Mucosa of gallbladder (tissue), 1 donor: ENCODE measurements around the gene SALL1. TPM values are rescaled to one million over a fixed set of nuclear protein-coding genes. Genes with fewer than 3 reads are reported as not detected.

Experiments
- DNase-seq: peaks from one replicate; pipeline ENCODE4 v3.0.0-alpha.2; 2020; ENCODE audit warnings: low spot score
- total RNA-seq: library from RNA; stranded (reverse); gene quantifications from one replicate; pipeline ENCODE4 v1.2.1, GENCODE V29; 2021
- donor health status: DM: no; HTN: no; CAD: no.

The SALL1 gene
- total RNA-seq, 1 donor from 2014 or later = 1.2 TPM

DNA sequence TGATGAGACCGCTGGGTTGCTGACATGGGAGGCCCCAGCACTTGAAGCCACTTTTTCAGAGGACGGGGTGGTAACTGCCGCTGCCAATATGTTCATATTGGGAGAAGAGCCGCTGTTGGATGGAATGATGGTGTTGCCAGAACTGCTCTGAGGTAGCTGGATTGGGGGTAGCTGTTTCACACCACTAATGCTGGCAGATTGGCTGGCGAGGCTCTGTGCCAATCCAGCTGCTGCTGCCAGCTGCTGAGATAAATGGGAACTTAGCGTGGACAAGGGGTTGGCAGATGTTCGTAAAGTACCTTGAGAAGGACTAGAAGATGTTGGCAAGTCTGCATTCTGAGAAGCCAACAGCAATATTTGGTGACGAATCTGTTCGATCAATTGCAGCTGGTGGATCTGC lies 10.0 kb downstream of the SALL1 start:
- no peak for DNase-seq

DNA sequence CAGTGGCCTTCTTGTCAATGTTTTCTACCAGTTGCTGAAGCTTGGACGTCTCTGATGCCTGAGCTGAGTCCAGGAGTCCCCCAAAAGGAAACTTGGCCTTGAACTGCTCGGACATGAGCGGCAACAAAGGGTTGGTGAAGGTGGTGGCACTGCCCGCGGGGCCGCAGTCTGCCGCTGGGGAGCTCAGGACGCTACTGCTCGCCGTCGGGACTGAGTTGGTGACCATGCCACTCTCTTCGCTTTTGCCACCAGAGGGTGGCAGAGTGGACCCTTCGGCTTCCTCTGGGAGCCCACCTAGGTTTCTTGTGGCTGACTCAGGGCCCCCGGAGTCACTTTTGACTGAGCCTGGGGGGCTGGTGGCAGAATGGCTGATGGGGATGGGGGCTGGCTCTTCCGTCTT lies 11.0 kb downstream of the SALL1 start:
- DNase-seq = no peak

DNA sequence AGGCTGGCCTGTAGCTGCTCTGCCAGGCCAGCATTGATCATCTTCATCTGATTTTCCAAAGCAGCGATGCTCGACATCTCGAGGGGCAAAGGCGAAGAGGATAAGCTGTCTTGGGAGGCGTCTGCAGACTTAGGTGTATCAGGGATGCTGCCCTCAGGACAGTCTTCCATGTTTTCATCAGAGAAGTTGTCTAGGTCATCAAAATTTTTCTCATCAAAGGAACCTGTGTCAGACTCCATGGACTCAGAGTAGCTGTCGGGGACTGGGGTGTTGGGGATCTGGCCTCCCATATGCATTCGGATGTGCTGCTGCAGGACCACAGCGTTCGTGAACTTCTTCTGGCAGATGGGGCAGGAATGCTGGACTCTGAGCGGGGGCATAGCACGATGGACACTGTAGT lies 11.5 kb downstream of the SALL1 start:
- no peak for DNase-seq

DNA sequence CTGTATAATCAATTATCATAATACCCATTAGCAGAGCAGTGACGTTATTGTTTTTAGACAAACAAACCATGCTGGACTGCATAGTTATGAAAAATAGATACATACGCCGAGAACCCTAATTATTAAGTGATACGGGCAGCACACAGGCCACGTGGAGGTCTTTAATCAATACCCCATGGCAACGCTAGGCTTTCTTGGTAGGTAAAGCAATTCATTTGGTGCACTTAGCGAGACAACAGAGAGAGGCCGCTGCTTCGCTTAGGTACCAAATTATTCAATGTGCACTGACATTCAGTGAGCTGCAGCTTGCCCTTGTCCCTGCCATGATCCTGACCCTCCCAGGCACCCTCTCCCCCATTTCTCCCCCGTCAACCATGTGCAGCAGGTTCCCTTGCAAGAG lies 12.9 kb downstream of the SALL1 start:
- no peak for DNase-seq

DNA sequence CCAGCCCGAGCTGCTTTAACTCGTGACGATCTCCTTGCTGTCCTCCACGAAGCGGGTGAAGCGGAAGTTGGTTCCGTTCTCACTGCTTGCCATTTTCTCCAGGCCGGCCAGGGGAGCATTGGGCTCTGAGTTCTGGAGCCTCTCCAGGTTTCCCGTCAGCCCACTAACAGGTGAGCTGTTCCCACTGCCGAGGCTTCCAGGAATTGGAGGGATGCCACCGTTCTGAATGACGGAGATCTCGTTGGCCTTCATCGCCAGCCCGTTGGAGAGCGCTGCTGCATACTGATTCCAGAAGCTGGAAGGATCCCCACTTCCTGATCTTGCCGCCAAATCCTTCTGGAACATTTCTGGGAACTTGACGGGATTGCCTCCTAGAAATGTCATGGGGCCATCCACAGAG lies 14.0 kb downstream of the SALL1 start:
- no peak for DNase-seq

DNA sequence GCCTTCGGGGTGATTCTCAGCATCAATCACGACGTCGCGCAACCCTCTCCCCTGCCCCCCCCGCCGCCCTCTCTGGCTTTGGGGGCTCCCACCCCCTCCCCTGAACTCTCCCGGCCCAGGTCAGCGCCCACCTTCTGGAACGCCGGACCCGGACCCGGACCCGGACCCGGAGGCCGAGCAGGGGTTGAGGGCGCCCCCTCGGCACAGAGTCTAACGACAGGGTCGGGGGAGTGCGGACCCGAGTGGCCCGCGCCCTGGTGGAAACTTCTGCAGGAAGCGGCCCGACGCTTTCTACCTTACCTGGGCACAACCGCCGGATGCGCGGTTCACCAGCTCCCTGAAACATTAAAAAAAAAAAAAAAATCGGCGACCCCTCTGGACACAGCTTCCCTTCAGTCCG lies 16.2 kb downstream of the SALL1 start:
- no peak for DNase-seq

DNA sequence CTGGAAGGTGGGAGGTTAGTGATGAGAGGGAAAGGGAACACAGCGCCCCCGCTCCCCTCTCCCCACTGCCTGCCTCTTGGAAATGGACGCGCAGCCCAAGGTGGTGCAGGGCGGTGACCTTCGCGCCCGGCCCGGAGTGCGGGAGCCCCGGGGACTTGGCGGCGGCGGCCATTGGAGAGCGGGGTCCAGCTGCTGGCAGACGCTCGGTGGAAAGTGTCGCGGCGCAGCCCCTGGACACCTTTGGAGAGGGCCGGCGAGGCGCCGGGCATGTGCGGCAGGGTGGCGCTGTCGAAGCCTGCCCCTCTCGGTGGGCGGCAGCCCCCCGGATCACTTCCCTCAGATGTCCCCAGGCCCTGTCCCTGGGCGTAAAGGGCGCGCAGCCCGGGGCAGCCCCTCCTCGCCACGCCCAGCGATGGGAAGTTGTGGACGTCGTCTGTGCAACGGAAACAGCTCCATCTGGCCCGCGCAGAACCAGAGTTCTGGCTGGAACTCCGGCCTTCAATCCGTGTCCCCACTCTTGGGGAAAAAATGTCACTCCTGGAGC lies 16.7 kb downstream of the SALL1 start:
- DNase-seq = no peak

DNA sequence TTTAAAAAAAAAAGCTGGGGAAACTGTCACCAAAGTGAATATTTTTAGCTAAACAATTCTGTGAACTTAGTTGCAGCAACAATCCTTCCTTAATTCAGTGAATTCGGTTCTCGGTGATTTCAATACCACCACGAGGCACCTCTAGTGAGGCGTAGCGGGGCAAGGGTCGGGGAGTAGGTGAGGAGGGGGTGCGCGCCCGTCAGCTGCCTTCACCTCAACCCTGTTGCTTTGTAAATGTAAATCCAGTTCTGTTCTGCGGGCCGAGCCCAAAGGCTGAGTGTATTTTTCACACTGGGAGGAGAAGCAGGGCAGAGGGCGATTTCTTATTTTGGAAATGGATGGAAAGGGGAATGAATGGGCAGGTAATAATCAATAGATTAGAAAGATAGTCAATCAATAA lies 17.4 kb downstream of the SALL1 start:
- DNase-seq = no peak

DNA sequence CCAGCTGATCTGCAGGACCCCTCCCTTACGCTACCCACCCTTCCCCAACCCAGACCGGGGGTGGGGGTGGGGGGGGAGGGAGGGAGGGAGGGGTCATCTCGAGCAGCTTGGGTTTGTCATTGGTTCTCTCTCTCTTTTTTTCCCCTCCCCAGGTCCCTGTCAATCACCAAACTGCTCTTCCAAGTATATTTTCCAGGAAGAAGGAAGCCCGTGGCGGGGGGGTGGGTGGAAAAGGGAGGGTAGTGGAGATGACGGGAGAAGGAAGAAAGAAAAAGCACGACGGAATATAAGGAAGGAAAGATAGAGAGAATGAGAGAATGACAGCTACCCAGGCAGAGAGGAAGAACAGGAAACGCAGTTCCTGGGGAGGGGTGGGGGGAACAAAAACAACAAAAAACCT lies 17.9 kb downstream of the SALL1 start:
- no peak for DNase-seq

DNA sequence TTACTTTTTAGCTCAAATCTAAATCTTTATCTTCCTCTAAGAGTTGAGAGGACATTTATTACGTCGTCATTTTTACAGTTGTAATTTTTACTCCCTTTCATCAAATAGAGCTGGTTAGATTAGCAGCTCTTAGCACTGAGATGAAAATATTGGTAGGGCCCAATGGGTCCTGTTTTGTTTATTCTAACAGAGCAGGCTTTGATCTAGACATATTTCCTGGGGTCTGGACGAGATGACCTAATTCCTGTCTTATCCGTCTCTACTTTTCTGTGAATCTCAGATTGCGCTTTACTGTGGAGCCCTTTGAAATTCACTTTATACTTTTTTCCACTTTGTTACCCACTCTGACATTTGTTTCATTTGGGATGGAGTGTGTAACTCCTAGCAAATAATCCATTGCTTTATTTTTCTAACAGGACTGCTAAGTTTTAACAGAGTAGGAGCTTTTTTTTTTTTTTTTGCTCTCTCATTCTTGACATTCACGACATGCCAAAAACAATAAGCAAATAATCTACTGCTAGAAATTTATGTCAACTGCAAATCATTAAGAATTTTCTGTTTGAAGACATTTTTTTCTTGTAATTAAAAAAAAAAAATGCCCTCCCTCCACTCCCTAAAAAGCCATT lies 18.5 kb downstream of the SALL1 start:
- DNase-seq = no peak

DNA sequence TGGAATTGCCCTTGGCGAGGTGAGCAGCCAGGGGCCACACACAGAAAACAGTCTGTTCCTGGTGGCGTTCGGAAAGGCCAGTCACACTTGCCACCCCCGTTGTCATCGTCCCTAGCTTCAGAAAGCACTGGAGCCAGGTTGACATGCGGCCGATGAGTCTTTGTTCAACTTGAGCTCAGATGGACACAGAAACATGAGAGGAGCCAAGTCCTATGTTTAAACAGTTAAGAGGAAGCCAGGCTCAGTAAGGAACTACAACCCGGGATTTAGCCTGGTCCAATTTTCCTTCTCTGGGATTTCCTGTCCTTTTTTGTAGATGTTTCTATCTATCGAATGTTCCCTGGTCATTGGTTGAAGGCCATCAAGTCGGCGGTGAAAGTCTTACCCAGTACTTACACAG lies 19.5 kb downstream of the SALL1 start:
- no peak for DNase-seq

DNA sequence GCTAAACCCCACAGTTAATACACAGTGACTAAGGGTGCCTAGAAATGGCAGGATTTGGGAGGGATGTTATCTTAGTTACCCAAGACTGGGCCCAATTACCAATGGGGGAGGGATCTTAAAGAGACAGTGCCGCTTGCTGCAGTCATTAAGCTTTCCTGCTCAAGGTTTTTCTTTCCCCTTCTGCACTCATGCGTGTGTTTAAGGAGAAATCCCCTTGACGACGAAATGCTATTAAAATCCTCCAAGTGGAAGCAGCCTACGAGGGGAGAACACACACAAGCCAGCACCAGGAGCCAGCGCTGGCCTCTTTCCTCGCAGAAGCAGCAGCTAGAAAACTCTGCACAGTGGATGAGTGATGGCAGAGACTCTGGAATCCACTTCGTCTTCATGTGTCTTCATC lies 22.0 kb downstream of the SALL1 start:
- DNase-seq = no peak

DNA sequence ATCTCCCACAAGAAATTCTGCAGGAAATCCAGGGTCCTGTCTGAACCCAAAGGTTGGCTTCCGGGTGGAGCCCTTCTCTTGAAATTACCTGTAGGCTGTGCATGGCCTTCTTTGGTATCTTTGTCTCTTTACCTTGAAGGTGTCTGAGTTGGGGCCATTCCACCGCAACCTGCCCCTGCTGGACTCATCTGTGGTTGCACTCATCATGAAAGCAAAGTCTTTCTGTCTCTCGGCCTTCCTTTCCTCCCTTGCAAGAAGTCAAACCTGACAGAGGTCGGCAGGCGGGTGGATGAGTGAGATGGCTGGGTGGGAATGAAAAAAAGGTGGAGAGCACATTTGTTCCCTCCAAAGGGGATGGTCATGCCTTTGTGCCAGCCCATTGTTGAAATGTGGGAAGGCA lies 25.1 kb downstream of the SALL1 start:
- DNase-seq = no peak

DNA sequence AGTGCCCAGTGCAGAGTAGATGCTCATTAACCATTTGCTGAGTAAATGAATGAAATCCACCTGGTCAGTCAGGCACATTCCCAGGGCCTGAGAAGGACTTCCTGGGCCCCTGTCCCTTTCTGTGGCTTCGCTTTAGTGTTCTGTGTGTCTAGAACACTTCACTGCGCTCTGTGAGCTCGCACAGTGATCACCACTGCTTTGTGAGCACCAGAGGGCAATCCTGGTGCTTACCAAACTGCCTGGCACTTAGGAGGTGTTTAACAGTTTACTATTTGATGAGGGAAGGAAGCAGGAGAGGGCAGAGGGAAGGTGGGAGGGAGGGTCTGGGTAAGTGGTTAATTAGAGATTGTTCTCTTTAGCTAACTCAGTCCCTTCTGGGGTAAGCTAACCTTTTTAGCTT lies 26.2 kb downstream of the SALL1 start:
- DNase-seq = no peak

DNA sequence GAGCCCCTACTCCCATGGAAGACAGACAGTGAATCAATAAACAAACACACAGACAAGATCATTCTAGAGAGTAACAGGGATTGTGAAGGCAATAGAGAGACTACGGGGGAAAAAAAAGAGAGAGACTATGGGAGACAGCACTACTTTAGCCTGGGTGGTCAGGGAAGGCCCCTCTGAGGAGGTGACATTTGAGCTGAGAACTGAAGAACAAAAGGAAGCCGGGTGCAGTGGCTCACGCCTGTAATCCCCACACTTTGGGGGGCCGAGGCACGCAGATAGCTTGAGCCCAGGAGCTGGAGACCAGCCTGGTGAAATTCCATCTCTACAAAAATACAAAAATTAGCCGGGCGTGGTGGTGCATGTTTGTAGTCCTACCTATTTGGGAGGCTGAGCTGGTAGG lies 29.2 kb downstream of the SALL1 start:
- DNase-seq = no peak

DNA sequence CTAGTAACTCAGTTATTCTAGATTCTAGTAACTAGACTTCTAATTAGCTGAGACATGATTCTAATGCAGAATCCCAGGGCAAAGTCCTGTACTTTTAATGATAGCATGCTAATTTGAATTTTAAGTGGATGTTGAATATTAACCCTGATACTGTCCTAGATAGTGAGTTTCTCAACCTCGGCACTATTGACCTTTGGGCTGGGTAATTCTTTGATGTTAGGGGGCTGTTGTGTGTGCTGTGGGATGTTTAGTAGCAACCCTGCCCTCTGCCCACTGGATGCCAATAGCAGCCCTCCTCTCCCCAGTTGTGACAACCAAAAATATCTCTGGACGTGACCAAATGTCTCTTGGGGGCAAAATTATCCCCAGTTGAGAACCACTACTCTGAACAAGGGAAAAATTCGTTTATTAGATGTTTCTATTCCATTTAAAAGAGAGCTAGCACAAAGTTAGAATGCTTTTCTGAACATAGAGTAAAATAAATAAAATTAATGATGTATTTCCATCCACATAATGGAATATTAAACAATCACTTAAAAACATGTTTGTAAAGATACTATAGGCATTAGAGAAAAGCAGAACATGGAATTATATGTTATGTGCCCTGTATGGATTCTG lies 30.2 kb downstream of the SALL1 start:
- no peak for DNase-seq

DNA sequence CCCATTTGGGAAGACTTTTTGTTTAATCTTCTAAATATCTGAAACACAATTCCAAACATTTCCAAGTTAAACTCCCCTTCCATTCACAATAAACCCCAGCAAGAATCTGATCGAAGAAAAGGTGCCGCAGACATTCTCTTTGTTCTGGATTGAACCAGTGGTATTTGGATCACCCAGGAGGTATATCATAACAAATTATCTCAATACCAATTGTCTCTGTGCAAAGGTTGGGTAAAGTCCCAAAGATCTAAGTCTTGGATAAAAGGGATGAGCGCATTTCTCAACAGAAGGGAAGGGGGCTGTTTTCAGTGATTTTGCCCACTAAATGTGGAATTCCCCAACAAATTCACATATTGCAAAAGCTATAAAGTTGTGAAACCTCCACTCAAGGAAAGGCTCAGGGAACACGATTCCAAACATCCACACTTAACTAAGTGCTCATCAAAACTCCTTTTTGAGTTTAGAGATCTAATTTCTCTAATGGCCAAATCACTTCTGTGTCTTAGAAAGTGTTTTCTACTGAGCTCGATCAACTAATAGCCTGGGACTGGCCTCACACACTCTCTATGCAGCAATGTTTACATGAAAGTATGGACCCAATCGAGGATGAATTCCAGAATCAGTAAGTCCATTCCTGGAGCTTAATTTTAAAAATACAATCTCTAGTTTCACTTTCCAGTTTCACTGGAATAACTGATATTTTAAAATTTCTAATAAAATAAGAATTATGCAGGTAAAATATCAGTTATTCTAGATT lies 30.9 kb downstream of the SALL1 start:
- no peak for DNase-seq

DNA sequence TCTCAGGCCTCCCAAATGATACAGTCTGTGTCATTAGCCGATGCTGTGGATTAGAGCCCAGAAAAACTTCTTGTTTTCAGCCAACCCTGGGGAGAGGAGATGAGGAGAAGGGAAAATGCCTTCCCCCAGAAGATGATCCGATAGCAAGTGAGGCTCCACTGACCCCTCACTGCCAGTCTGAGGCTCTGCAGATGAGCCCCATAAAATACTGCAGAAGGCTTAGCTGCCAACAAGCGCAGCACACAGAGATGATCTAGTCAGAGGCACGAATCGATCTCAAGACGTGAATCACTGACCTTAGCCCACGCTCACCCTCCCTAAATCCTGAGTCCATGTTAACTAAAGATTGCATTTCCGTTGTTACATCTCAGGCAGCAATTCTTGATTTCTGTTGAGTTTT lies 31.5 kb downstream of the SALL1 start:
- DNase-seq = no peak

DNA sequence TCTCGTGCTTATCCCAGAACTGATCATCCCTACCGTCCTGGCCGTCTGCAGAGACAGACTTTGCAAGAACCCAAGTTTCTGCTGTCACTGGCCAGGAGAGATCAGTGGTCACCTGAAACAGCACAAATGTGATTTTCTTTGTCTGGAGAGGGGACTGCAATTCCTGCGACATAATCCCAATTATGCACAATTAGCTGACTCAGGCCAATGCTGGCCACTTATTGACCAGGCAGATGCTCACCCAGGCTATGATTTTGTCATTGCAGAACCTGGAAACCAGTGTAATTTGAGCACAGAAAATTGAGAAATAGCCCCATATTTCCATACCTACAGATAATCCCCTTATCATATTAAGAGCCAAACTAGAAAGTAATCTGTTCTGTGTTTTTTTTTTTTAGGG lies 34.7 kb downstream of the SALL1 start:
- no peak for DNase-seq

DNA sequence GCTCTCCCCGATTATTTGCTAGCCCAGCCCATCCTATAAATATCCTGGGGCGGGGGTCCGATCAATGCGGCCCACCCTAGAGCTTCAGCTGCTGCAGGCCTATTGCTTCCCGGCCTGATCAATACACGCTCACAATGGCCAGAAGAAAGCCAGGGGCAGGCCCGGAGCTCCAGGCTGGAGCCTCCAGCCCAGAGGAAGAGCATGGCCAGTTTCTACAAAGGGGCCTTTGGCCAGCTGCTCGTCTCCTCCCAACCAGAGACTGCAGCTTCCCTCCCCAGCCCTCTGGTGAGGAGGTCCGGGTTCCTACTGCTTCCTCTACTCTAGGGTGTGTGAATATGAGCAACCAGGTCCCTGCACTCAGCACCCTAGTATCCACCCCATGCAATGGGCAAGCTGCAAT lies 36.7 kb downstream of the SALL1 start:
- no peak for DNase-seq

DNA sequence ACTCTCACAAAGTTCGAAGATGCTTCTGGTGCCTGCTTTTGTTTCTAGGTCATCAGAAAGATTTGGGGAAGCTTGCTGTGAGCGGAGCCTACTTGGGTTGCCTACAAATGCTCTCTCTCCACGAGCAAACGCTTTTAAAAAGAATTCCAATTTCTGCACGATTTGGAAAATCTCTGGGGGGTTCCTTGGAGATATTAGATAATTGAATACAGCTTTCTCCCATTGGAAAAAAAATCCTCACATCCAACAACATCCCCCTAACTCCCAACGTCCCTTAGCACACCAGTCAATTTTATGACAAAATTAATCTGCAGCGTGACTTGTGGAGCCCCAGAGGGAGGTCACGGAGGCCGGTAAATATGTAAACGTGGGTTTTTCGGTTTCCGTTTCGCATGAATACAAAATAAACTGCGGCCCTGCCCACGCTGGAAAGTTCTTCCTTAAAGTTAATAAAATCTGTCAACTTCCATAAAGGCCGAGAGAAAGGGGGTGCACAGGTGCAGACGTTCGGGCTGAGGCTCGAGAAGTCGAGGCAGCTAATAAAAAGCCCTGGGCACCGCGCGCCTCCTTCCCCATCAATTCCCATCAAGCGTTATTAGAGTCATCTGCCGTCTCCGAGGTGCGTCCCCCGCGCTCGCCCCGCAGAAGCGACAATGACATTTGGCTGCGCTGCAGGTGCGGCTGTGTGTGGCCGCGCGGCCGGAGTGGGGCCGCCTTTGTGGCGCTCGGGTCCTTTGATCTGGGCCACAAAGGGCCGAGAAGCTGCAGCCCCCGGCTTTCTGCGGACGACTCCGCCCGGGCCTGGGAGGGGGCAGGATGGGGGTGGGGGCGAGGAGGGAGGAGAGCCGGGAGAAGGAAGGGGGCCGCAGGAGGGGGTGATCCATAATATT lies 37.6 kb downstream of the SALL1 start:
- DNase-seq = no peak

DNA sequence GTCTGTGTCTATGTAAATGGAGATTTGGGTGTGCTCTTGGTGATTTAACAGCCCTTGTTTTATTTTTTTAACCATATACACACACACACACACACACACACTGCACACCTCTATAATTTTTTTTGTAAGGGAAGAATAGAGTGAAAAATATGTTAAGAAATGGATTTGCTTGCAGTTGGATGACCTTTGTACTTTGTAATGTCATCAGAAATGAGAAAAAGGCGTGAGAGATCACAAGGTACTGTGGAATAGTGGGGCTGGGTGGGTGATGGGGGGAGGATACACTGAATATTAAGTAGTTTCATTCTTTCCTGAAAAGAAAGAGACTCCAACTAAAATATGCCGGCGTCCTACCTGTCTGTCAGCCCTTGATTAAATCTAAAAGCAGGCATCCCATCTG lies 38.7 kb downstream of the SALL1 start:
- no peak for DNase-seq
